Type B pancreatic cell (in vitro differentiated cells): ENCODE results near the gene STPG4. TPM values are rescaled to one million over a fixed set of nuclear protein-coding genes. Genes with fewer than 3 reads are reported as not detected.

Experiments used
- DNase-seq: peaks from one replicate; pipeline ENCODE4 v3.0.0; 2021; ENCODE audit warnings: mixed read lengths; ENCODE audit not compliant: unreplicated experiment; ENCODE audit errors: extremely low spot score
- H3K27ac Mint-ChIP-seq: 2 replicates; pipeline ENCODE4 v1.8.0; 2021; ENCODE audit warnings: mild to moderate bottlenecking, mixed read lengths
- H3K27me3 Mint-ChIP-seq: 2 replicates; pipeline ENCODE4 v1.8.0; 2021; ENCODE audit warnings: mixed read lengths
- H3K36me3 Mint-ChIP-seq: 2 replicates; pipeline ENCODE4 v1.8.0; 2021; ENCODE audit warnings: mixed read lengths
- H3K4me1 Mint-ChIP-seq: one replicate; pipeline ENCODE4 v1.8.0; 2021; ENCODE audit warnings: mixed read lengths; ENCODE audit not compliant: unreplicated experiment
- H3K4me3 Mint-ChIP-seq: 2 replicates; pipeline ENCODE4 v1.8.0; 2021; ENCODE audit warnings: mild to moderate bottlenecking, mixed read lengths
- H3K9me3 Mint-ChIP-seq: 2 replicates; pipeline ENCODE4 v1.8.0; 2021; ENCODE audit warnings: mixed read lengths
- CTCF ChIP-seq: fragments of 200-600 bp; sonication (generic); conservative IDR thresholded peaks from 2 replicates; pipeline ENCODE4 v1.5.0; 2021; ENCODE audit warnings: antibody characterized with exemption, mild to moderate bottlenecking
- total RNA-seq: library from RNA; stranded (reverse); gene quantifications from 2 replicates; pipeline ENCODE4 v1.2.1, GENCODE V29; 2021; ENCODE audit warnings: low replicate concordance

STPG4 gene
- total RNA-seq, 1 donor from 2014 or later, result 0.36 TPM

- Mint-ChIP-seq H3K36me3 (no peaks in the 10 kb centered on the region), H3K9me3 (no peaks in the 10 kb centered on the region), H3K27me3 (no peaks in the 10 kb centered on the region), H3K27ac (no peak overlapping the region), H3K4me3 (no peak overlapping the region), H3K4me1 (peaks cover 27% of the 10 kb centered on the region)
- TF ChIP-seq CTCF, result no peak
- DNase-seq, result no peak
Observed at GRCh38 chr2:47196499-47196898, 41.4 kb upstream of the STPG4 start.

DNA sequence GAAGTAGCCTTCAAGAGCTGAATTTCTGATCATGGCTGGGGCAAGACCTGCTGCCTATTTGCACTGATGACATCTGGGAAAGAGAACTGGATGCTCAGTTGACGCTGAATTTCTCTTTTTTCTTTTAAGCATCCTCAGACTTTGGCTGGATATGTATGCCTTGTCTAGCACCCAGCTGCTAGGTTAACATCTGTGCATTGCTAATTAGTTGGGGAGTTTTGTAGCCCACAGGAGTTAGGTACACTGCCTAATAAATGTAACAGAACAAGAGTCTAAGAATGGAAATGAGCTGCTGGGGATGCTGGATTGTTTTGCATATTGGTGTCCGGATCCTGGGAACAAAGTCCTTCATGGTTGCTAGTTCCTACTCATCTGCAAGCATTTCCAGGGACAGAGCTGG, 40.9 kb upstream of the STPG4 start:
- peaks cover 30% of the 10 kb centered on the region for H3K4me1 Mint-ChIP-seq
- H3K36me3 Mint-ChIP-seq, result no peaks in the 10 kb centered on the region
- no peak for TF ChIP-seq CTCF

GRCh38 chr2:47195148-47195547, 40.0 kb upstream of the STPG4 start:
- H3K27ac Mint-ChIP-seq, result no peak overlapping the region
- TF ChIP-seq CTCF, result no peak
- H3K4me3 Mint-ChIP-seq, result no peak overlapping the region
- no peaks in the 10 kb centered on the region for H3K27me3 Mint-ChIP-seq
- H3K9me3 Mint-ChIP-seq, result no peaks in the 10 kb centered on the region
- peaks cover 35% of the 10 kb centered on the region for H3K4me1 Mint-ChIP-seq
- H3K36me3 Mint-ChIP-seq, result no peaks in the 10 kb centered on the region
- DNase-seq, result no peak

More for the DNA sequence above, 40.9 kb upstream of the STPG4 start:
- no peaks in the 10 kb centered on the region for H3K27me3 Mint-ChIP-seq
- DNase-seq, result no peak
- H3K4me3 Mint-ChIP-seq, result no peak overlapping the region
- H3K27ac Mint-ChIP-seq, result no peak overlapping the region
- H3K9me3 Mint-ChIP-seq, result no peaks in the 10 kb centered on the region

- TF ChIP-seq CTCF, result no peak
- DNase-seq, result no peak
- H3K4me3 Mint-ChIP-seq, result peak overlapping the region; percentile 1
- no peaks in the 10 kb centered on the region for H3K36me3 Mint-ChIP-seq
- H3K9me3 Mint-ChIP-seq, result no peaks in the 10 kb centered on the region
- peak overlapping the region; percentile 25 for H3K27ac Mint-ChIP-seq
- peaks cover 40% of the 10 kb centered on the region for H3K4me1 Mint-ChIP-seq
- no peaks in the 10 kb centered on the region for H3K27me3 Mint-ChIP-seq
Observed at GRCh38 chr2:47194410-47194809, 39.3 kb upstream of the STPG4 start.

DNA sequence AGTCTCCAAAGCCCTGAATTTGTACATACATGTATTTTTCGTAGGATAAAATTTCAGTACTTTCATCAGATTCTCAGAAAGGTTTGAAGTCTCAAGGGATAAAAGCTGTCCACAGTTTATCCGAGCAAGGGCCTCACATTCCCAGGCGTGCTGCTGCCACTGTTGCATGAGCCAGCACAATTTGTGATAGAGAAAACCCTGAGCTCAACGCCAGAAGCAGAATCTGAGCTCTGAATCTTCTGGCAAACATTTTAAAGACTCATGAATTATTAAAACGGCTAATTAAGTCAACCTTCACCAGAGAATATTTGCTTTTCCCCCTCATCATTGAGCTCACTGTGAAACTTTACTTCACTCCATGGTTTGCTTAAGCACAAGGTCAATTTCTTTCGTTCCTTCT, 38.5 kb upstream of the STPG4 start:
- no peaks in the 10 kb centered on the region for H3K9me3 Mint-ChIP-seq
- no peaks in the 10 kb centered on the region for H3K36me3 Mint-ChIP-seq
- H3K27me3 Mint-ChIP-seq, result no peaks in the 10 kb centered on the region
- H3K27ac Mint-ChIP-seq, result peak overlapping the region; percentile 25
- no peak for TF ChIP-seq CTCF
- peaks cover 44% of the 10 kb centered on the region for H3K4me1 Mint-ChIP-seq
- DNase-seq, result no peak
- H3K4me3 Mint-ChIP-seq, result no peak overlapping the region
